Stimulated activated CD4-positive, alpha-beta T cell treated with anti-CD3 and anti-CD28 coated beads, Interleukin-1b, Interleukin-23, amount 100 ng/mL, for 4 hours (primary cell): ENCODE data around the gene LMX1A.
A peak's percentile ranks its signal among the peaks of the same experiment; 100 is the strongest.

ENCODE experiments used
- DNase-seq, 2 donors: peaks; one replicate each; pipeline ENCODE4 v3.0.0-alpha.2; 2020; ENCODE audit warnings: low read depth in 2 of 2

The LMX1A gene

GRCh38 chr1:165355977-165356811, at the start of gene LMX1A:
Gene LMX1A, minus strand, starts transcription at chr1:165356715. Its CDS starts 1,156 bp downstream, at chr1:165355559.
- DNase-seq, result no peak

GRCh38 chr1:165403835-165404482, 47.4 kb upstream of the LMX1A start:
- no peak for DNase-seq

- no peak for DNase-seq
Measured at GRCh38 chr1:165402517-165403111, 46.1 kb upstream of the LMX1A start.

GRCh38 chr1:165397944-165398343, 41.4 kb upstream of the LMX1A start:
- no peak for DNase-seq

GRCh38 chr1:165395901-165396300, 39.4 kb upstream of the LMX1A start:
- DNase-seq, result no peak

GRCh38 chr1:165395478-165395877, 39.0 kb upstream of the LMX1A start:
- no peak for DNase-seq

- peak; percentile 66 to 83 for DNase-seq
Measured at GRCh38 chr1:165392634-165393571, 36.4 kb upstream of the LMX1A start.

- no peak for DNase-seq
Measured at GRCh38 chr1:165389609-165390008, 33.1 kb upstream of the LMX1A start.

- DNase-seq, result no peak
Measured at GRCh38 chr1:165387961-165388360, 31.4 kb upstream of the LMX1A start.

GRCh38 chr1:165387505-165387904, 31.0 kb upstream of the LMX1A start:
- DNase-seq, result no peak

GRCh38 chr1:165383599-165384405, 27.3 kb upstream of the LMX1A start:
- DNase-seq, result no peak

- DNase-seq, result no peak
Measured at GRCh38 chr1:165383067-165383466, 26.6 kb upstream of the LMX1A start.

- DNase-seq, result no peak
Measured at GRCh38 chr1:165381745-165382505, 25.4 kb upstream of the LMX1A start.

GRCh38 chr1:165376811-165377311, 20.3 kb upstream of the LMX1A start:
- DNase-seq, result no peak

- DNase-seq, result peak in 1 of 2 donors; percentile 33
Measured at GRCh38 chr1:165376041-165376810, 19.7 kb upstream of the LMX1A start.

- DNase-seq, result no peak
Measured at GRCh38 chr1:165375623-165376022, 19.1 kb upstream of the LMX1A start.

- DNase-seq, result no peak
Measured at GRCh38 chr1:165371588-165372225, 15.2 kb upstream of the LMX1A start.

GRCh38 chr1:165369255-165369848, 12.8 kb upstream of the LMX1A start:
- DNase-seq, result peak; percentile 31 to 42
